Cardiac muscle cell (in vitro differentiated cells and primary cell): Measurements from ENCODE around the gene PLXNA2. TPM values are rescaled to one million over a fixed set of nuclear protein-coding genes. Genes with fewer than 3 reads are reported as not detected.

Experiments
- DNase-seq, 2 donors: peaks; one replicate each; pipeline versions ENCODE4 v3.0.0 to v3.0.0-alpha.2; 2010 to 2017; ENCODE audit warnings: low read depth in 1 of 2, low spot score in 1 of 2
- H3K27ac ChIP-seq: fragments of 200-600 bp; sonication (generic); 2 replicates; pipeline ENCODE4 v1.5.1; 2016
- H3K27me3 ChIP-seq: fragments of 200-600 bp; sonication (generic); 2 replicates; pipeline ENCODE4 v1.6.0; 2016; ENCODE audit warnings: control low read depth
- H3K36me3 ChIP-seq: fragments of 200-600 bp; sonication (generic); 2 replicates; pipeline ENCODE4 v1.5.1; 2016; ENCODE audit warnings: control low read depth
- H3K4me1 ChIP-seq: fragments of 200-600 bp; sonication (generic); 2 replicates; pipeline ENCODE4 v1.8.1; 2017; ENCODE audit warnings: low read depth, mild to moderate bottlenecking, mixed run types
- H3K4me3 ChIP-seq: fragments of 200-600 bp; sonication (generic); 2 replicates; pipeline ENCODE4 v1.5.1; 2016; ENCODE audit warnings: mild to moderate bottlenecking
- H3K9me3 ChIP-seq: fragments of 200-600 bp; sonication (generic); 2 replicates; pipeline ENCODE4 v1.5.1; 2017; ENCODE audit warnings: low read depth, mild to moderate bottlenecking, control low read depth
- polyA plus RNA-seq: library from polyadenylated mRNA; unstranded; fragments of >200 nt; fragmentation: Nextera tagmentation; extraction: Ambion mirVana; gene quantifications from 2 replicates; pipeline ENCODE4 v1.2.1, GENCODE V29; 2016
- total RNA-seq: library from RNA; depleted of rRNA; stranded (reverse); fragments of >200 nt; gene quantifications from 2 replicates; pipeline ENCODE4 v1.2.3, GENCODE V29; 2016
- TF ChIP-seq, protein P1 (sequence below): IDR thresholded peaks from 2 replicates; pipeline ENCODE4 v1.5.1; 2012; ENCODE audit warnings: low read depth, mild to moderate bottlenecking, low read length

Gene PLXNA2
- total and polyA plus RNA-seq, 2 experiments from 2014 or later = 23.2 to 55.3 TPM

DNA sequence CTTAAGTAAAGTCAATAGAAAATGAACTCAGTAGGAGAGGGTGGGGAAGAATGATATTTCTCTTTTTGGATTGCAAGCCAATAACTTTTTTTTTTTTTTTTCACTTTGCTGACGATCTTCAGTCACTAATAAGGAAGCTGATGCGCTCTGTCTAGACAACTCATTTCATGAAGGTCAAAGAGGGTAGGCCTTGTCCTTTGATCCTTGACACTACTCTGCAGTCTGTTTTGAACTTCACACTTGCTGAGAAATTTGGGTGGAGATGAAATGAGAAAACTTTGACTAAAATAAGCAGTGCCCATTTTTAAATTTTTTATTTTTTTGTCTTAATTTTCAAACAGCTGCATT, 20.9 kb upstream of the PLXNA2 start:
- H3K27ac ChIP-seq = no peak overlapping the region
- H3K36me3 ChIP-seq = no peaks in the 10 kb centered on the region

DNA sequence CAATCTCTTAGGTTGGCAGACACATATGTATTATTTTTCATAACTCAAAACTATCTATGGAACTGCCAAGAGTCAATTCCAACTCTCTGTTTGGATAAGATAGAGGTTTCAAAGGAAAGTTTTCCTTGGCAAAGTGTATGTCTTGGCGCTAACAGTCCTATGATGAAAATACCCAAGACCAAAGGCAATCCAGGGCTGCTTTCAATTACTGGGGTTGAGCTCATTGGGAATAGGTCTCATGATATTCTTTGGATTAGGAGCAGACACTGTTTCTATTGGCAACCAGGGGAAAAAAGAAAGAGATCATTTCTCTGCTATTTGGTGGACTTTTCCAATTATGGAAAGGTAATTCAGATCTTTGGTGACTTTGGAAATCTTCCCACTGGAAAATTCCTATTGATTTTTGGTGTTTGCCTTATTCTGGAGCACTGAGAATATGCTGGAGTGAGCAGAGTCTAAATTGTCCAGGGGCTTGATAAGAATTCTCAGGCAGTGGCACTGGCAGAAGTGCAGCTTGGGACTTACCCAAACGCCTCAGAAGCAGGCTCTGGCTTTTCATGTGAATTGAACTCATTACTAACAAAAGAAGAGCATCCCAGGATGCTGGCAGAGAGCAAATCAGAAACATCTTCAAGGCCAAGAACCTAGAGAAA, 20.4 kb upstream of the PLXNA2 start:
- TF ChIP-seq, protein P1, sequence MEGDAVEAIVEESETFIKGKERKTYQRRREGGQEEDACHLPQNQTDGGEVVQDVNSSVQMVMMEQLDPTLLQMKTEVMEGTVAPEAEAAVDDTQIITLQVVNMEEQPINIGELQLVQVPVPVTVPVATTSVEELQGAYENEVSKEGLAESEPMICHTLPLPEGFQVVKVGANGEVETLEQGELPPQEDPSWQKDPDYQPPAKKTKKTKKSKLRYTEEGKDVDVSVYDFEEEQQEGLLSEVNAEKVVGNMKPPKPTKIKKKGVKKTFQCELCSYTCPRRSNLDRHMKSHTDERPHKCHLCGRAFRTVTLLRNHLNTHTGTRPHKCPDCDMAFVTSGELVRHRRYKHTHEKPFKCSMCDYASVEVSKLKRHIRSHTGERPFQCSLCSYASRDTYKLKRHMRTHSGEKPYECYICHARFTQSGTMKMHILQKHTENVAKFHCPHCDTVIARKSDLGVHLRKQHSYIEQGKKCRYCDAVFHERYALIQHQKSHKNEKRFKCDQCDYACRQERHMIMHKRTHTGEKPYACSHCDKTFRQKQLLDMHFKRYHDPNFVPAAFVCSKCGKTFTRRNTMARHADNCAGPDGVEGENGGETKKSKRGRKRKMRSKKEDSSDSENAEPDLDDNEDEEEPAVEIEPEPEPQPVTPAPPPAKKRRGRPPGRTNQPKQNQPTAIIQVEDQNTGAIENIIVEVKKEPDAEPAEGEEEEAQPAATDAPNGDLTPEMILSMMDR = no peak
- no peaks in the 10 kb centered on the region for H3K9me3 ChIP-seq
- peaks cover 10% of the 10 kb centered on the region for H3K4me1 ChIP-seq

More for the DNA sequence above, 20.9 kb upstream of the PLXNA2 start:
- Histone ChIP-seq H3K9me3 (no peaks in the 10 kb centered on the region), H3K27me3 (no peaks in the 10 kb centered on the region), H3K4me3 (no peak overlapping the region), H3K4me1 (peaks cover 15% of the 10 kb centered on the region)
- DNase-seq = no peak
- TF ChIP-seq, protein P1 = no peak

DNA sequence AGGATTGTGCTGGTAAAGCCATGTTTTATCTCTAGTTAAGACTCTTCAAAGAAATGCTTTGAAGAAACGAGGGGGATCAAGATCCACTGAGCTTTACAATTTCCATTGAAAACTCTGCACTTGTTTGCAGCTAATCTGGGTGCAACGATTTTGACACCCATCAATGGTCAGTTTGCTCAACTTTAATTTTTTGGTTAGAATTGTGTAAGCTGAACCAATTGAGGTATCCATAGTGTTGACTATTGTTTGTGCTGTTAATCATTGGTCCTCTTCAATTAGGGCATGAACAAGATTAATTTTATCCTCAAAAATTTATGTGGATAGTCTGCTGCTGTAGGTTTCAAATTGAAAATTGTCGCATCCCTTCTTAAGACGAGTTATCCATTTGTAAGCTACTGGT, 17.7 kb upstream of the PLXNA2 start:
- Histone ChIP-seq H3K27me3 (no peaks in the 10 kb centered on the region), H3K4me3 (no peak overlapping the region), H3K9me3 (no peaks in the 10 kb centered on the region), H3K4me1 (peaks cover 2% of the 10 kb centered on the region), H3K27ac (no peak overlapping the region), H3K36me3 (no peaks in the 10 kb centered on the region)
- no peak for DNase-seq
- TF ChIP-seq, protein P1 = no peak

More for the DNA sequence above, 20.4 kb upstream of the PLXNA2 start:
- DNase-seq = no peak
- Histone ChIP-seq H3K27ac (no peak overlapping the region), H3K4me3 (no peak overlapping the region), H3K36me3 (no peaks in the 10 kb centered on the region), H3K27me3 (no peaks in the 10 kb centered on the region)

DNA sequence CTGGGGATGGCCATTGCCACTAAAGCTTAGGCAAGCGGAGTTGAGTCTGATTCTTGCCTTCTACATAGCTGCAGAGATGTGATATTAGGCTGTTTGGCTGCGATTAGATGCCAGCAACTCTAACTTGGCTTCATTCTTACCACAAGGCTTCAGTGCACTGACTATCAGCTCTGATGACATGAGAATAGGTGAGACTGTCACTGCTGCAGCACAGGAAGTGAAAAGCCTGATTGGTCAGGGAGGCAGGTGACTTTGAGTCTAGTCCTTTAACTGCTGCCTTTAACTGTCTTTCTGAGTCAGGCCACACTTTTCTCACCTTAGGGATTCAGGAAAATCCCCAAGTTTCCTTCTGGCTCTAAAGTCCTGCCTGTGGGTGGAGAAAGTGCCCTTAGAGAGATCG, 14.1 kb upstream of the PLXNA2 start:
- no peaks in the 10 kb centered on the region for H3K36me3 ChIP-seq

DNA sequence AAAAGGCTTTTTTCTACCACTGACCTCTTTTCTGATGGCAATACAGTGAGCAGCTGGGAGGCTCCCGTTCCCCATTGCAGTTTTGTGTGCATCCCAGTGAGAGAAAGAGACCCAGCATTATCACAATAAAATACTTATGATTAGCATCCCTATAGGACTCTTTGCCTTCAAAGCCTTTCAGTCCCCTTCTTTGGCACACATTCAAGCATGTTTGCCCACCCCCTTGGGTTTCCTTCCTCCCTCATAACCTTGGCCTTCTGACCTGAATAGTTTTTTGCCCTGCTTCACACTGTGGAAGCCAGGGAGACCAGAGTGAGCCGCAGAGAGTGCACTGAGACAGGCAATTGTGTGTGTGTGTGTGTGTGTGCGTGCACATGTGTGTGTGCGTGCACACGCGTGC, 13.2 kb upstream of the PLXNA2 start:
- Histone ChIP-seq H3K27ac (no peak overlapping the region), H3K4me3 (no peak overlapping the region), H3K4me1 (peaks cover 19% of the 10 kb centered on the region), H3K36me3 (no peaks in the 10 kb centered on the region), H3K27me3 (no peaks in the 10 kb centered on the region), H3K9me3 (no peaks in the 10 kb centered on the region)
- TF ChIP-seq, protein P1 = no peak
- no peak for DNase-seq

More for the DNA sequence above, 14.1 kb upstream of the PLXNA2 start:
- TF ChIP-seq, protein P1 = no peak
- no peak overlapping the region for H3K27ac ChIP-seq
- no peaks in the 10 kb centered on the region for H3K9me3 ChIP-seq
- DNase-seq = no peak
- peaks cover 10% of the 10 kb centered on the region for H3K4me1 ChIP-seq
- no peak overlapping the region for H3K4me3 ChIP-seq
- no peaks in the 10 kb centered on the region for H3K27me3 ChIP-seq

DNA sequence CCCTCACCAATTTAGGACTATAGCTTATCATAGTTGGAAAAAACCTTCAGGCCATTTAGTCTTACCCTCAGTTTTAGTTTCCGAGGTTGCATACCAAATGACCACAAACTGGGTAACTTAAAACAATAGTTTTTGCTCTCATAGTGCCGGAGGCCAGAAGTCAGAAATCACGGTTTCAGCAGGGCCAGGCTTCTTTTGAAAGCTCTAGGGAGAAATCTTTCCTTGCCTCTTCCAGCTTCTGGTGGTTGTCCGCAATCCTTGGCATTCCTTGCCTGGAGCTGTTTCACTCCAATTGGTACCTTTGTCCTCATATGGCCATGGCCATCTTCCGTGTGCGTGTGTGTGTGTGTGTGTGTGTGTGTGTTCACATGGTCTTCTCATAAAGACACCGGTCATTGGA, 12.4 kb upstream of the PLXNA2 start:
- H3K36me3 ChIP-seq = no peaks in the 10 kb centered on the region
- DNase-seq = no peak
- peaks cover 27% of the 10 kb centered on the region for H3K4me1 ChIP-seq
- no peaks in the 10 kb centered on the region for H3K27me3 ChIP-seq
- H3K9me3 ChIP-seq = no peaks in the 10 kb centered on the region
- TF ChIP-seq, protein P1 = no peak
- no peak overlapping the region for H3K4me3 ChIP-seq
- no peak overlapping the region for H3K27ac ChIP-seq
